A673 (cell line): Measurements from ENCODE around the gene OR2M3.

Experiments
- EZH2 ChIP-seq: fragments of 200-600 bp; sonication (generic); IDR thresholded peaks from 2 replicates; pipeline ENCODE4 v1.6.1; 2017; ENCODE audit warnings: borderline replicate concordance, low read depth, mild to moderate bottlenecking, mixed read lengths, antibody characterized with exemption, low read length; ENCODE audit not compliant: poor library complexity, severe bottlenecking
- TF ChIP-seq, protein P1 (sequence below): fragments of 300-800, 200-600 bp; sonication (generic); conservative IDR thresholded peaks from 2 replicates; pipeline ENCODE4 v1.5.1; 2017; ENCODE audit warnings: low read depth, mild to moderate bottlenecking, antibody characterized with exemption, low read length, moderate library complexity, mixed read lengths

DNA sequence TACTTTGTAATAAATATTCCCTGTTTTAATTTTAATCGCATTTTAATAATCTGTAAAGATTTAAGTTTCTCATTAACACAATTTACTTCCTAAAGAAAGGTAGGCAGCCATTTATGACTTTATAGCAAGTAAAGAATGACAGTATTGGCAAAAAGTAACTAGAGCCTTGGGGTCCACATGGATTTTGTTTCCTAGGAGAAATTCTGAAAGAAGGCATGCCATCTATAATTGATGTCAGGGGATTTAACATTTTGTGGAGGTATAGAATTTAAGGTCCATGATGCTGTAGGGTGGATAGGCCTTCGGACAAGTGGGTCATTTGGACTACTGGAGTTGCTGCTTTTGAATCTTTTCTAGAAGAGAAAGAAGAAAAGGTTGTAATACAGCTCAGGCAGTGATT, 34.1 kb downstream of the OR2M3 start, which contains the start of gene OR2M4:
- TF ChIP-seq, protein P1, sequence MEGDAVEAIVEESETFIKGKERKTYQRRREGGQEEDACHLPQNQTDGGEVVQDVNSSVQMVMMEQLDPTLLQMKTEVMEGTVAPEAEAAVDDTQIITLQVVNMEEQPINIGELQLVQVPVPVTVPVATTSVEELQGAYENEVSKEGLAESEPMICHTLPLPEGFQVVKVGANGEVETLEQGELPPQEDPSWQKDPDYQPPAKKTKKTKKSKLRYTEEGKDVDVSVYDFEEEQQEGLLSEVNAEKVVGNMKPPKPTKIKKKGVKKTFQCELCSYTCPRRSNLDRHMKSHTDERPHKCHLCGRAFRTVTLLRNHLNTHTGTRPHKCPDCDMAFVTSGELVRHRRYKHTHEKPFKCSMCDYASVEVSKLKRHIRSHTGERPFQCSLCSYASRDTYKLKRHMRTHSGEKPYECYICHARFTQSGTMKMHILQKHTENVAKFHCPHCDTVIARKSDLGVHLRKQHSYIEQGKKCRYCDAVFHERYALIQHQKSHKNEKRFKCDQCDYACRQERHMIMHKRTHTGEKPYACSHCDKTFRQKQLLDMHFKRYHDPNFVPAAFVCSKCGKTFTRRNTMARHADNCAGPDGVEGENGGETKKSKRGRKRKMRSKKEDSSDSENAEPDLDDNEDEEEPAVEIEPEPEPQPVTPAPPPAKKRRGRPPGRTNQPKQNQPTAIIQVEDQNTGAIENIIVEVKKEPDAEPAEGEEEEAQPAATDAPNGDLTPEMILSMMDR: no peak
- no peak for TF ChIP-seq EZH2
